PC-3 (cell line): Measurements from ENCODE around the gene NHSL1.

Experiments
- EZH2 ChIP-seq: fragments of 300-600 bp; sonication (generic); IDR thresholded peaks from one replicate; pipeline ENCODE4 v1.6.1; 2017; ENCODE audit warnings: antibody characterized with exemption, mild to moderate bottlenecking, low read length; ENCODE audit not compliant: unreplicated experiment
- EZH2phosphoT487 ChIP-seq: fragments of 300-600 bp; sonication (generic); IDR thresholded peaks from 2 replicates; pipeline ENCODE4 v1.6.1; 2018; ENCODE audit warnings: mild to moderate bottlenecking, antibody characterized with exemption, low read length, borderline replicate concordance
- TF ChIP-seq, protein P1 (sequence below): fragments of 300-600 bp; sonication (generic); conservative IDR thresholded peaks from 2 replicates; pipeline ENCODE4 v1.5.1; 2017; ENCODE audit warnings: antibody characterized with exemption, low read depth, mild to moderate bottlenecking, low read length

GRCh38 chr6:138492113-138492512 lies 7.2 kb downstream of the NHSL1 start:
- TF ChIP-seq, protein P1, sequence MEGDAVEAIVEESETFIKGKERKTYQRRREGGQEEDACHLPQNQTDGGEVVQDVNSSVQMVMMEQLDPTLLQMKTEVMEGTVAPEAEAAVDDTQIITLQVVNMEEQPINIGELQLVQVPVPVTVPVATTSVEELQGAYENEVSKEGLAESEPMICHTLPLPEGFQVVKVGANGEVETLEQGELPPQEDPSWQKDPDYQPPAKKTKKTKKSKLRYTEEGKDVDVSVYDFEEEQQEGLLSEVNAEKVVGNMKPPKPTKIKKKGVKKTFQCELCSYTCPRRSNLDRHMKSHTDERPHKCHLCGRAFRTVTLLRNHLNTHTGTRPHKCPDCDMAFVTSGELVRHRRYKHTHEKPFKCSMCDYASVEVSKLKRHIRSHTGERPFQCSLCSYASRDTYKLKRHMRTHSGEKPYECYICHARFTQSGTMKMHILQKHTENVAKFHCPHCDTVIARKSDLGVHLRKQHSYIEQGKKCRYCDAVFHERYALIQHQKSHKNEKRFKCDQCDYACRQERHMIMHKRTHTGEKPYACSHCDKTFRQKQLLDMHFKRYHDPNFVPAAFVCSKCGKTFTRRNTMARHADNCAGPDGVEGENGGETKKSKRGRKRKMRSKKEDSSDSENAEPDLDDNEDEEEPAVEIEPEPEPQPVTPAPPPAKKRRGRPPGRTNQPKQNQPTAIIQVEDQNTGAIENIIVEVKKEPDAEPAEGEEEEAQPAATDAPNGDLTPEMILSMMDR, result no peak
- TF ChIP-seq EZH2 (no peak), EZH2phosphoT487 (no peak)
